Measurements from ENCODE around the gene KAZN. TPM values are rescaled to one million over a fixed set of nuclear protein-coding genes. Genes with fewer than 3 reads are reported as not detected.

KAZN gene
- total and polyA plus RNA-seq, 12 donors: 1.1 to 6.5 (median 1.9) TPM

DNA sequence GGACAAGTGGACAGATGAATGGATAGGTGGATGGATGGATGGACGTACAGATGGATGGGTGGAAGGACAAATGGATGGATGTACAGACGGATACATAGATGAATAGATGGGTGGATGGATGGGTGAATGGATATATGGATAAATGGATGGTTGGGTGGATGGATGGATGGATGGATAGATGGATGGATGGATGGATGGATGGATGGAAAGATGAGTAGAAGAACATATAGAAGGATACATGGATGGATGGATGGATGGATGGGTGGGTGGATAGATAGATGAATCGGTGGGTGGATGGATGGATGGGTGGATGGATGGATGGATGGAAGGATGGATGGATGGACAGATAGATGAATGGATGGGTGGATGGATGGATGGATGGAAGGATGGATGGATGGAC lies 274.3 kb downstream of the KAZN start:
- TF ChIP-seq, protein P1, sequence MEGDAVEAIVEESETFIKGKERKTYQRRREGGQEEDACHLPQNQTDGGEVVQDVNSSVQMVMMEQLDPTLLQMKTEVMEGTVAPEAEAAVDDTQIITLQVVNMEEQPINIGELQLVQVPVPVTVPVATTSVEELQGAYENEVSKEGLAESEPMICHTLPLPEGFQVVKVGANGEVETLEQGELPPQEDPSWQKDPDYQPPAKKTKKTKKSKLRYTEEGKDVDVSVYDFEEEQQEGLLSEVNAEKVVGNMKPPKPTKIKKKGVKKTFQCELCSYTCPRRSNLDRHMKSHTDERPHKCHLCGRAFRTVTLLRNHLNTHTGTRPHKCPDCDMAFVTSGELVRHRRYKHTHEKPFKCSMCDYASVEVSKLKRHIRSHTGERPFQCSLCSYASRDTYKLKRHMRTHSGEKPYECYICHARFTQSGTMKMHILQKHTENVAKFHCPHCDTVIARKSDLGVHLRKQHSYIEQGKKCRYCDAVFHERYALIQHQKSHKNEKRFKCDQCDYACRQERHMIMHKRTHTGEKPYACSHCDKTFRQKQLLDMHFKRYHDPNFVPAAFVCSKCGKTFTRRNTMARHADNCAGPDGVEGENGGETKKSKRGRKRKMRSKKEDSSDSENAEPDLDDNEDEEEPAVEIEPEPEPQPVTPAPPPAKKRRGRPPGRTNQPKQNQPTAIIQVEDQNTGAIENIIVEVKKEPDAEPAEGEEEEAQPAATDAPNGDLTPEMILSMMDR (IDR thresholded peaks at IDR 0.05): no peak
- Histone ChIP-seq H3K4me3 (no peak overlapping the region), H3K27me3 (peaks cover 0 to 37% (median 10%) of the 10 kb centered on the region in 7 donors), H3K27ac (no peak overlapping the region), H3K4me1 (no peaks in the 10 kb centered on the region), H3K9me3 (no peaks in the 10 kb centered on the region), H3K36me3 (no peaks in the 10 kb centered on the region)
- intact Hi-C loops (cut with DNase I): no loop called here
- DNase-seq: no peak
- ATAC-seq: no peak
- WGBS, 2 donors: 80% methylated on average over 3 of the region's 3 CpGs

DNA sequence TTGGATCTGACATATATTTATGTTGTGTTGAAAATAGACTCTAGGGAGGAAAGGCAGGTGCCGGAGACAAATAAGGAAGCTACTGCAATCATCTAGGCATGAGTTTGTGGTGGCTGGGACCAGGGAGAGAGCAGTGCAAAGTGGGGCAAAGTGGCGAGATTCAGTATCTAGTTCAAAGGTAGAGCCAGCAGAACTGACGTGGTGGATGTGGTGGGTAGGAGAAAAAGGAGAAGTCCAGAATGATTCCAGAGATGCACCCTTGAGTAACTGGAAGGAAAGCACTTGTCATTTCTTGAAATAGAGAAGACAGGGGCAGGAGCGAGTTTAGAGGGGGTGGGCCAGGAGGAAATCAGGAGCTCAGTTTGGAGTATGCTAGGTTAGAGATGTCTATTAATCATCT lies 275.2 kb downstream of the KAZN start:
- Histone ChIP-seq H3K9me3 (no peaks in the 10 kb centered on the region), H3K36me3 (no peaks in the 10 kb centered on the region), H3K27ac (no peak overlapping the region), H3K4me1 (no peaks in the 10 kb centered on the region), H3K27me3 (peaks cover 0 to 47% (median 12%) of the 10 kb centered on the region in 7 donors), H3K4me3 (no peak overlapping the region)
- WGBS, 2 donors: 74% methylated on average over 4 of the region's 4 CpGs
- DNase-seq: no peak
- ATAC-seq: no peak
- TF ChIP-seq, protein P1 (IDR thresholded peaks at IDR 0.05): no peak
- intact Hi-C loops (cut with DNase I): no loop called here

DNA sequence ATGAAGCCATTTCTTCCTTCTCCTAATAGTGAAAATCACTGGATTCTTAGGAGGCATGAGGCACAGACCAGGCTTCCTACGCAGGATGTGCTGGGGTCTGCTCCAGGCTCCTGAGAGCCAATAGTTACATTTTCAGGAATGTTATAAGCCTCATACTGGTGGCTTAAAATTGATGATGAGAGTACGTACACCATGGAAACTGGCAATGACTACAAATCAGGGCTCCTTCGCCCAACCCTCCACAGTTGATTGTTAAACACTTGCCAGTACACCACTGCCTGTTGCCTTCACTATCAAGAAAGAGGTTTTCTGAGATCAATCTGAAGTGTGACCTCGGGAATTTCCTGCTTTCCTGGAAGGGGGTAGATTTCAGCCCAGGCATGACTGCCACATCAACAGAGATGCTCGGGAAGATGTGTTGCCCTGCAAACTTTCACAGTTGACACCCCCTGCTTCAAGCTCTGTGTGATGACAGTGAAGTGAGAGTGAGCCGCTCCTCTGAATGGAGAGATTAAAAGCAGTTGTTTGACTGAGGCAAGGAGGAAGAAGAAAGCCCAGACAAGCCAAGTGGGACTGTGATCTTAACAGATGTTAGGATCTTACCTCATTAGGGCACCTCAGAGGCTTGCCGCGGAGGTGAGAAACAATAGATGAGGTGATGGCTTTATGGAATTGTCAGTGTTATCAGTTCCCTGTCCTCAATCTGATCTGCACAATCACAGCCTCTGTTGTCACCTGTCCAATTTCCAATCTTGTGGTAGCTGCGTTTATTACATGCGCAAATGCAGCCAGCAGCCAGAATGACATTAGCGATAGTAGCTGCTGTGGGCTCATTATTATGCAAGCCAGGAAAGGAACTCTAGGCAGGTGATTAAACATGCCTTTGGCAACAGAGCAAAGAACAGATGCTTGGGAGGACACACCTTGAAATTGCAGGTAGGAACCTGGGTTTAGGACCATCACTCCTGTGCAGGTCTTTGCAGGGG lies 277.3 kb downstream of the KAZN start:
- TF ChIP-seq, protein P1 (IDR thresholded peaks at IDR 0.05): no peak
- 22 to 23% methylated on average over 11 of the region's 11 CpGs for WGBS, 2 donors
- H3K27ac ChIP-seq: no peak overlapping the region
- DNase-seq: no peak
- H3K27me3 ChIP-seq: peaks cover 0 to 48% (median 12%) of the 10 kb centered on the region in 7 donors
- no peaks in the 10 kb centered on the region for H3K36me3 ChIP-seq
- intact Hi-C loops (cut with DNase I): no loop called here
- ATAC-seq: no peak
- no peak overlapping the region for H3K4me3 ChIP-seq
- no peaks in the 10 kb centered on the region for H3K9me3 ChIP-seq
- H3K4me1 ChIP-seq: peaks cover 0 to 3% (median 0%) of the 10 kb centered on the region in 9 donors

DNA sequence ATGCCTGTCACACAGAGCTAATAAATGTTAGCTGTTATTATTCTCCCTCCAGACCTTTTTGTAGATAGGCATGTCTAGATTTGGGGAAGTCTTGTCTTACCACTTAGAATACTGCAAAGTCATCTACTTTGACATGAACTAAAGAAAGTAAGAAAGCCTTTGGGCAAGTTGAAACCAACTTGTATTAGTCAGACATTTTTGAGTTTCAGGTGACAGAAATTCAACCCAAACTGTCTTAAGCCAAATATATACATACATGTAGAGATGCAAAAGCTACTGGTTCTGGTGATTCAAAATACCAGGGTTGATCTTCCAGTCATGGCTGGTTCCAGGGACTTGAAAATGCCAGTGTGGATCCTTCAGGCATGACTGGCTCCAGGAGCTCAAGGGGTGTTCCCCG lies 278.3 kb downstream of the KAZN start:
- Histone ChIP-seq H3K27me3 (peaks cover 0 to 48% (median 12%) of the 10 kb centered on the region in 7 donors), H3K27ac (no peak overlapping the region), H3K4me1 (peaks cover 0 to 3% (median 0%) of the 10 kb centered on the region in 9 donors), H3K36me3 (no peaks in the 10 kb centered on the region), H3K4me3 (no peak overlapping the region), H3K9me3 (no peaks in the 10 kb centered on the region)
- intact Hi-C loops (cut with DNase I): no loop called here
- no peak for DNase-seq
- TF ChIP-seq, protein P1 (IDR thresholded peaks at IDR 0.05): no peak
- 93 to 95% methylated on average over 1 of the region's 1 CpG for WGBS, 2 donors
- ATAC-seq: no peak
